A673 (cell line): ENCODE data around the gene ZIC1. TPM values are rescaled to one million over a fixed set of nuclear protein-coding genes. Genes with fewer than 3 reads are reported as not detected.

Experiments
- BruUV-seq: library from RNA; stranded (reverse); fragments of 400-500 nt; replicated peaks from 2 replicates; lab custom pipeline; 2021; lab: Mats Ljungman, UMichigan
- CTCF ChIA-PET: fragments of 300-600 bp; sonication (Branson Sonifier 250); formaldehyde crosslinking; loops from one replicate; lab custom pipeline; 2022; ENCODE audit warnings: antibody characterized with exemption; lab: Charles Lee
- POLR2A ChIA-PET: fragments of 300-600 bp; sonication (Branson Sonifier 250); formaldehyde crosslinking; loops from one replicate; lab custom pipeline; 2022; ENCODE audit warnings: antibody characterized with exemption; ENCODE audit not compliant: low non-redundant PET; lab: Charles Lee
- DNase-seq: peaks from one replicate; pipeline ENCODE4 v3.0.0-alpha.2; 2015; ENCODE audit warnings: low spot score
- H3K27ac ChIP-seq: fragments of 200-600 bp; sonication (generic); 2 replicates; pipeline ENCODE4 v1.5.1; 2016; ENCODE audit warnings: mixed run types, low read depth, mild to moderate bottlenecking, mixed read lengths, antibody characterized with exemption, low read length; ENCODE audit not compliant: poor library complexity, severe bottlenecking
- H3K27me3 ChIP-seq: fragments of 200-600 bp; sonication (generic); replicated peaks from 2 replicates; pipeline ENCODE4 v1.6.1; 2017; ENCODE audit warnings: mixed run types, low read depth, mild to moderate bottlenecking, mixed read lengths, antibody characterized with exemption, low read length; ENCODE audit not compliant: insufficient read depth, poor library complexity
- H3K36me3 ChIP-seq: fragments of 200-600 bp; sonication (generic); 2 replicates; pipeline ENCODE4 v1.6.1; 2016; ENCODE audit warnings: mixed run types, mild to moderate bottlenecking, mixed read lengths, antibody characterized with exemption, low read length; ENCODE audit not compliant: insufficient read depth, poor library complexity, severe bottlenecking
- H3K4me1 ChIP-seq: fragments of 200-600 bp; sonication (generic); 2 replicates; pipeline ENCODE4 v1.6.1; 2017; ENCODE audit warnings: mixed run types, mild to moderate bottlenecking, mixed read lengths, antibody characterized with exemption, low read length; ENCODE audit not compliant: insufficient read depth, poor library complexity, severe bottlenecking
- H3K4me3 ChIP-seq: fragments of 200-600 bp; sonication (generic); 2 replicates; pipeline ENCODE4 v1.5.1; 2016; ENCODE audit warnings: low read depth, mixed run types, mild to moderate bottlenecking, mixed read lengths, low read length; ENCODE audit not compliant: poor library complexity, severe bottlenecking
- H3K9me3 ChIP-seq: fragments of 200-600 bp; sonication (generic); 2 replicates; pipeline ENCODE4 v1.6.1; 2016; ENCODE audit warnings: mixed run types, low read depth, mild to moderate bottlenecking, mixed read lengths, antibody characterized with exemption, low read length; ENCODE audit not compliant: poor library complexity, severe bottlenecking
- CTCF ChIP-seq: fragments of 300-800, 200-600 bp; sonication (generic); conservative IDR thresholded peaks from 2 replicates; pipeline ENCODE4 v1.5.1; 2017; ENCODE audit warnings: low read depth, mild to moderate bottlenecking, antibody characterized with exemption, low read length, moderate library complexity, mixed read lengths
- EZH2 ChIP-seq: fragments of 200-600 bp; sonication (generic); IDR thresholded peaks from 2 replicates; pipeline ENCODE4 v1.6.1; 2017; ENCODE audit warnings: borderline replicate concordance, low read depth, mild to moderate bottlenecking, mixed read lengths, antibody characterized with exemption, low read length; ENCODE audit not compliant: poor library complexity, severe bottlenecking
- intact Hi-C: fragments of 100-400 bp; cut with micrococcal nuclease; formaldehyde crosslinking; loops from one replicate; pipeline ENCODE4 v1.10.0; 2022; ENCODE audit not compliant: unreplicated experiment
- total RNA-seq: library from RNA; stranded (reverse); gene quantifications from 2 replicates; pipeline ENCODE4 v1.2.3, GENCODE V29; 2021

Gene ZIC1
- total RNA-seq, 1 experiment from 2014 or later = 1.4 TPM

GRCh38 chr3:147403511-147403910, 5.7 kb upstream of the ZIC1 start:
- no peaks in the 10 kb centered on the region for H3K36me3 ChIP-seq
- ChIA-PET POLR2A (no interaction called here), CTCF (no interaction called here)
- no peak overlapping the region for H3K4me3 ChIP-seq
- H3K27ac ChIP-seq = no peak overlapping the region
- intact Hi-C loops = no loop called here
- peaks cover 83% of the 10 kb centered on the region for H3K27me3 ChIP-seq
- H3K4me1 ChIP-seq = no peaks in the 10 kb centered on the region
- no TSS peak for BruUV-seq
- no peak for DNase-seq
- TF ChIP-seq EZH2 (no peak), CTCF (no peak)
- no peaks in the 10 kb centered on the region for H3K9me3 ChIP-seq

GRCh38 chr3:147404000-147404799, 5.0 kb upstream of the ZIC1 start:
- no peaks in the 10 kb centered on the region for H3K36me3 ChIP-seq
- H3K9me3 ChIP-seq = no peaks in the 10 kb centered on the region
- no TSS peak for BruUV-seq
- H3K27ac ChIP-seq = no peak overlapping the region
- H3K27me3 ChIP-seq = peaks cover 89% of the 10 kb centered on the region
- intact Hi-C loops = no loop called here
- CTCF ChIA-PET = interaction anchor here (0.6 kb wide), 1 partner anchor 654 kb away, joined by 3 read pairs; no protein-coding TSS in a partner anchor
- TF ChIP-seq CTCF (no peak), EZH2 (no peak)
- H3K4me3 ChIP-seq = no peak overlapping the region
- DNase-seq = no peak
- H3K4me1 ChIP-seq = no peaks in the 10 kb centered on the region
- POLR2A ChIA-PET = no interaction called here

GRCh38 chr3:147404800-147405230, 4.3 kb upstream of the ZIC1 start:
- Histone ChIP-seq H3K27me3 (peaks cover 96% of the 10 kb centered on the region), H3K4me1 (no peaks in the 10 kb centered on the region), H3K9me3 (no peaks in the 10 kb centered on the region), H3K36me3 (no peaks in the 10 kb centered on the region), H3K4me3 (no peak overlapping the region), H3K27ac (no peak overlapping the region)
- TF ChIP-seq EZH2 (no peak), CTCF (no peak)
- DNase-seq = no peak
- BruUV-seq = no TSS peak
- intact Hi-C loops = no loop called here
- POLR2A ChIA-PET = no interaction called here
- CTCF ChIA-PET = interaction anchor here (0.6 kb wide), 1 partner anchor 654 kb away, joined by 3 read pairs; no protein-coding TSS in a partner anchor
